PC-3 (cell line): Measurements from ENCODE around the gene NDUFAF8.

ENCODE experiments used
- CTCF ChIP-seq: fragments of 300-600 bp; sonication (generic); conservative IDR thresholded peaks from 2 replicates; pipeline ENCODE4 v1.5.1; 2017; ENCODE audit warnings: antibody characterized with exemption, low read depth, mild to moderate bottlenecking, low read length
- EZH2 ChIP-seq: fragments of 300-600 bp; sonication (generic); IDR thresholded peaks from one replicate; pipeline ENCODE4 v1.6.1; 2017; ENCODE audit warnings: antibody characterized with exemption, mild to moderate bottlenecking, low read length; ENCODE audit not compliant: unreplicated experiment

DNA sequence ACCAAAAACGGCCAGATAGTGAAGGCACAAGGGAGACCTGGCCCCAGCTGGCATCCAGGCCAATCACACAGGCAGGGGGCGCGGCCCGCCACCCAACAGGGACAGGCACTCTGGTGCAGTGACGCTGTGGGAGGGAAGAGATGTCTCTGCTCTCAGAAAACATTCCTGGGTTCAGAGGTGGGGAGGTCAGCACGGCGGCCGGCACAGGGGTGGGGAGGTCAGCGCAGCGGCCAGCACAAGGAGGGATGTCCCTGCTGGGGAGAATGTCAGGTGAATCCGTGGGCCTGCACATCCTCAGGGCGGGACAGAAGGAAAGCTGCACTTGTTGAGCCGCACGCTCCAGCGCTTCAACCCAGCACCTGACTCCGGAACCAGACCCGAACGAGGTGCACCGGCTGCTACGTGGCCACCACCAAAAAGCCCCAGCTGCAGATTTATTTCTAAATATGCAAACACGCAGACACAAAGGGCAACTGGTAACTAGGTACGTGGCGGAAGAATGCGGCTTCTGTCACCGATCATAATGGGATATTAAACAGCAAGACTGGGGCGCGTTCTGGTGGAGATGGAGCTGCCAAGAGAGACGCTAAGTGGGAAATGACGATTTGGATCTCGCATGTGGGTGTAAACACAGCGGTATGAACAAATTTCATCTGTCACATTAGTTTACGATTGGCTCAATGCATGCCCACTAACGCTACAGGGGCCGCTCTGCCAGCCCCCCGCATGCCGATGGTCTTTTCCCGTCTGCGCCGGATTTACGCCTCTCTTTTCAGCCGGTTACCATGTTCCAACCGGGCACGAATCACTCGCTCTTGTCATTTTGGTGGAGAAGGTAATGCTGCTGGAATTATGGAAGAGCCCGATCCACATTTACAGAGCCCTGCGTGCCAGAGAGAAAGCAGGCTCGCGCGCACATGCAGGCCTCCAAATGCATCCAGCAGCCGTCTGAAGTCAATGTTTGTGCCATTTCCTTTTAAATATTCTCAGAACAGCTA lies 40.5 kb downstream of the NDUFAF8 start:
- no peak for TF ChIP-seq EZH2
- TF ChIP-seq CTCF, result no peak
